HG03108 (cell line): ENCODE measurements around the gene CHRNA9.
"Not testable (repeated sequence)": the region's sequence is repeated elsewhere in the genome, so short reads cannot be mapped to it uniquely, and the experiment has no call there.

Experiments
- ATAC-seq: cut with Tn5 transposase; IDR thresholded peaks from one replicate; pipeline ENCODE4 v1.9.1; 2021; ENCODE audit warnings: moderate library complexity; ENCODE audit not compliant: unreplicated experiment

Gene CHRNA9

DNA sequence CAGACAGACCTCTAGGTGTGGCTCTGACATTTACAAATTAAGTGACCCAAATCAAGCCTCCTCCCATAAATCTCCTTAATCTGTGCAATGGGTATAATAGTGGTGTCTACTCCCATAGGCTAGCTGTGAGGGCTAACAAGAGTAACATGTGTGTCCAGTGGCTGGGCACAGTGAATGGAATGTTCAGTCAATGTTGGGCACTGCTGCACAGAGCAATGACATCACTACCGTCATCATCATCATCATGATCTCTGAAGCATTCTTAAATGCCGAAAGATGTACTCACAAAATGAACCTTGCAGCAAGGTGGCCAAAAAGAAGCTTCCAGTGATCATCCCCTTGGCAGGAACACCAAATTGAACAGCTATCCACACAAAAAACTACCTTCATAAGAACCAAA lies 43.5 kb downstream of the CHRNA9 start:
- no peak for ATAC-seq

DNA sequence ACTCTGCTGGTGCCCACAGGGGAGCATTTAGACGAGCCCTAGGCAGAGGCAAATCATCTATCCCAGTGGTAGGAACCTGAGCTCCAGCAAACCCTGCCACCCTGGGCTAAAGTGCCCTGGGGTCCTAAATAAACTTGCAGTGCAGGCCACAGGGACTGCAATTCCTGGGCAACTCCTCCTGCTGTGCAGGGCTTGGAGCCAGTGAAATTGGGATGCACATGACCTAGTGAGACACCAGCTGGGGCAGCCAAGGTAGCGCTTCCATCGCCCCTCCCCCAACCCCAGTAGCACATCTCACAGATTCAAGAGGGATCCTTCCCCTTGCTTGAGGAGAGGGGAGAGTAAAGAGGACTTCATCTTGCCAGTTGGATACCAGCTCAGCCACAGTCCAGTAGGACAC lies 44.1 kb downstream of the CHRNA9 start:
- ATAC-seq: no peak

DNA sequence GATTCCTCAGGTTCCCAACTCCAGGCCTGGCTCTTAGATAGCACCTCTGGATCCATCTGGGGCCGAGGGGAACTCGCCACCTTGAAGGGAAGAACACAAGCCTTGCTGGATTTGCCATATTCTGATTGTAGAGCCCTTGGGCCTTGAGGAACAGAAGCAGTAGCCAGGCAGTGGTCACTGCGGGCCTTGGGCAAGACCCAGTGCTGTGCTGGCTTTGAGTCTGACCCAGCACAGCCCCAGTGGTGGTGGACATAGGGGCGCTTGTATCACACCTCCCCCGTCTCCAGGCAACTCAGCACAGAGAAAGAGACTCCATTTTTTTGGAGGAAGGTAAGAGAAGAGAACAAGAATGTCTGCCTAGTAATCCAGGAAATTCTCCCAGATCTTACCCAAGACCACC lies 45.5 kb downstream of the CHRNA9 start:
- no peak for ATAC-seq

DNA sequence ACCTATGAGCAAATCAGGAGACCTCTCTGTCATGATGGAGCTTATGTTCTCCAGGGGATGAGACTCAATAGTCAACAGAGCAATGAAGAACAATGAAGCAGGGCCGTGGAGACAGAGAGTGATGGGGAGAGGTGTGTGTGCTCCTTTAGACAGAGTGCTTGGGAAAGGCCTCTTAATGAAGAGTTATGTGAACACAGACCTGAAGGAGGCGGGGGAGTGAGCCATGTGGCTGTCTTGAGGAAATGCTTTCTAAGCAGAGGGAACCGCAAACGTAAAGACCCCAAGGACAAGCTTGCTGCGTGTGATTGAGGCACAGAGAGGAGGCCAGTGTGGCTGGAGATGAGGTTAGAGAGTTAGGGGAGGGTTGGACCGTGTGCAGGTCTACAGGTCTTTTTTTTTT lies 53.1 kb downstream of the CHRNA9 start:
- ATAC-seq: no peak

DNA sequence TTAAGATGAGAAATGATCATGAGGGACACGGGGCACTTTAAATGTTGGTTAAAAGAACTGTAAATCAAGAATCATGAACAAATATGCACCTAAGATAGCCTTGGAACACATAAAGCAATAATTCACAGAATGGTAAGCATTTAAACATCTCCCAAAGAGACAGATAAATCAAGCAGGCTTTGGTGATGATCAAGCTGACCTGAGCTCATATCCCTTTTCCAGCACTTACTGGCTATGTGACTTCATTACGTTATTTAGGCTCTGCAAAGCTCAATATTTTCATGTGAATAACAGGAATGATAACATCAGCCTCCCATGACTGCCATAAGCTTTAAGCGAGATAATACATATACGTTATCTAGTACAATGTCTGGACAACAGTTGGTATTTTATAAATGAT lies 54.9 kb downstream of the CHRNA9 start:
- no peak for ATAC-seq

DNA sequence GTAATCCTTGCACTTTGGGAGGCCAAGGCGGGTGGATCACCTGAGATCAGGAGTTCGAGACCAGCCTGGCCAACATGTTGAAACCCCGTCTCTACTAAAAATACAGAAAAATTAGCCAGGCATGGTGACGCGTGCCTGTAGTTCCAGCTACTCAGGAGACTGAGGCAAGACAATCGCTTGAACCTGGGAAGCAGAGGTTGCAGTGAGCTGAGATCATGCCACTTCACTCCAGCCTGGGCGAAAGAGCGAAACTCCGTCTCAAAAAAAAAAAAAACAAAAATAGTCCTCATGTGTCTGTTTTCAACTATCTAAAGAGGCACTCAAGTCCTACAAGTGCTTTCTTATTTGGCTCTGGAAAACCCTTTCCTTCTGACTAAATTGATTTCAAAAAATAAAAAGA lies 57.1 kb downstream of the CHRNA9 start:
- ATAC-seq: not testable (repeated sequence)

DNA sequence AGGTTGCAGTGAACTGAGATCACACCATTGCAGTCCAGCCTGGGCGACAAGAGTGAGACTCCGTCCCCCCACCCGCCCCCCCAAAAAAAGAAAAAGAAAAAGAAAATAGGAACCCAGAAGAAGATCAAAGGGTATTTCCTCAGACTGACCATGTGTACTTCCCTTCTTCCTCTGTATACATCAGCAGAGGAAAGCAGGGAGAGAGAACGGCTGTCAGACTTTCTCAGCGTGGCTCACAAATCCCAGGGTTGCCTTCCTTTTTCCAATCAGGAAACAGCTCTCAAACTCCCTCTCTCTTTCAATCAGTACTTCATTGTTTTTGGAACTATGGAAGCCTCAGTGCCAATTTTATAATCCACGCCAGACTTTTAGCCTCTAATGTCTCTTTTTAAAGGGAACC lies 59.1 kb downstream of the CHRNA9 start:
- ATAC-seq: no peak

DNA sequence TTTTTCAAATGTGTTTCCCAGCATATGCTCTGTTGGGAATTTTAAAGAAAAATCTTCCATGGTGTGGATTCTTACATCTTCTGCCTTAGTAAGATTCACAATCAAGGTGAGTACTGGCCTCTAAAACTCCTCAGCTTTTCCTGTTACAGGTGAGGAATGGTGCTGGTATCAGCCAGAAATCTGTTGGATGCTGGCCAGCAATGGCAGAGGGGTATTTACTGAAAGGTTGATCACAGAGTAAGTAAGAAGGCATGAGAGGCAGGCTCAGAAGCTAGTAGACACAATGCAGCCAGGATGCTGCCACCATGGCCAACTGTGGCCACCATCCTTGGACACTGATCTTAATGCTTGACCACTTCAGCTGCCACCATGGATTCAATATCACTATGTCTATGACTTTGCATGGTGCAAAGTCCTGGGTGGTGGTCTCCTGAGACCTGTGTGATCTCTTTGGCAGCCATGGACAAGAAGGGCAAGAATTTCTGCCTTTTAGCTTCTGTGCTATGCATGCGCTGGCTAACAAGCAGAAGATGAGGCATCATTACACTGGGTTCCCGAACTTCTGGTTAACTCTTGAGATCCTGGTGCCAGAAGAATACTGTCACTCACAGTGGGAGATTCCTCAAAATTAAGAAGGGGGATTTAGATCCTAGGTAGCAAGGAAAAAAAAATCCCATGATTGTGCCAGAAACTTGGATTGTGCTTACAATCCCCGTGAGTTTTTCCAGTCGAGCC lies 60.2 kb downstream of the CHRNA9 start:
- no peak for ATAC-seq

DNA sequence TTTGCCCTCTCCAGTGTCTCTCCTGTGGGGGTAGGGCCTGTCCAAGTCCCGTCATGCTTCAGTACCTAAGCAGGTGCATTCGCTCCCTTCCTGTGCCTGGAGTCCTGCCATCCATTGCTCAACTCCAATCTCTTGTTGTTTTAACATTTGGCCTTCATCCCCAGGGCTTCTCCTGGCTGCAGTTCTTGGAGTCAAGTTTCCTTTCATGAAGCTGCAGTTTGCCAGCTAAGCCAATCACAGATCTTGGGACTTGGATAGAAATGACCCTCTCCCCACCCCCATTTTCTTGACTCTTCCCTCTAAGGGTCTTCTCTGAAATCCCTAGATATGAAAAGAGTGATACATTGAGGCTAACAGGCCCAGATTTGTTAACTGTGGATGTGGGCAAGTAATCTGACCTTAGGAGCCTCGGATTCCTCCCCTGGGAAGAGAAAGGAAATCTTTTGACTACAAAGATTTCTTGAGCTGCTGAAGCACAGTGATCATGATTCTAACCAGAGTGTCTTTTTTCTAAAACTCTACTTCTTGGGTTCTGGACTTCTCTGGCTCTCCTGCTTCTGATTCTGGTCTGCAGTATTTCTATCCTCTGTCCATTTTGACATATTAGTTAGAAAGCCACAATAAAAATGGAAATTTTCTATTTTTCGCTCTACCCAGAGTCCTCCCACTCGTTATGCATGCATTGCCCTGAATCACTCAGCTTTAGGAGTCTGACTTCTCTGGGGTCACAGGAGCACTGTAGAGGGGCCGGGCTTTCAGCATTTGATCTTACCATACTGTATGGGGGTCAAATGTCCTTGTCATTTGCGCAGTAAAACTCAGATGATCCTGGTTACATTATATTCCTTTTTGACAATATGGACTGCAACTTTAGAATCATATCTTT lies 61.0 kb downstream of the CHRNA9 start:
- ATAC-seq: no peak

DNA sequence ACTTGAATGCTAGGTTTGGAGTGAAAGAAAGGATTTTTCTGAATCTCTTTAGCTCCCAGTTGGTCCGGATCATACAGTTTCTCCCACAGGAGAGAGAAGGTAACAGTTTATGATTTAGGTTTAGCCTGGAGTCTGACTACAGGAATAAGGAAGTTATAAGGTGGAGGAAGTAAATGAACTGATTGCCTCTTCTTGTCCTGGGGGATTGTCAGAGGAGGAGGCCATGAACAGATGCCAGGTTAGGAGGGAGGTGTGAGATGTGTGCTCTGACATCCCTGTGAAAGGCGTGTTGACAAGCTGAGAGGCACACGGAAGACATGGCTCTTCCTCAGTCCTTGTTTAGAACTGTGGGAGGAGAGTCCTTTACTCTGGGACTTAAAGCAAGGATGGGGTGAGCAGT lies 64.4 kb downstream of the CHRNA9 start:
- no peak for ATAC-seq

DNA sequence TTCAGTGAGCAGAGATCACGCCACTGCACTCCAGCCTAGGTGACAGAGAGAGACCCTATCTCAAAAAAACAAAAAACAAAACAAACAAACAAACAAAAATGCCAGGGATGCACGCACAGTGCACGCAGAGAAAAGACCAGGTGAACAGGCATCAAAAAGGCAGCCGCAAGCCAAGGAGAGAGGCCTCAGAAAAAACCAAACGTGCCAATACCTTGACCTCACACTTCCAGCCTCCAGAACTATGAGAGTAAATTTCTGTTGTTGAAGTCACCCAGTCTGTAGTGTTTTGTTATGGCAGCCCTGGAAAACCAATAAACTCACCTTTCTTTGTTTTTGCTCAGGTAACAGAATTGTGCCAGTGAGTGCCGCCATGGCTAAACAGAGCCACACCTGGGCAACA lies 66.0 kb downstream of the CHRNA9 start:
- no peak for ATAC-seq

DNA sequence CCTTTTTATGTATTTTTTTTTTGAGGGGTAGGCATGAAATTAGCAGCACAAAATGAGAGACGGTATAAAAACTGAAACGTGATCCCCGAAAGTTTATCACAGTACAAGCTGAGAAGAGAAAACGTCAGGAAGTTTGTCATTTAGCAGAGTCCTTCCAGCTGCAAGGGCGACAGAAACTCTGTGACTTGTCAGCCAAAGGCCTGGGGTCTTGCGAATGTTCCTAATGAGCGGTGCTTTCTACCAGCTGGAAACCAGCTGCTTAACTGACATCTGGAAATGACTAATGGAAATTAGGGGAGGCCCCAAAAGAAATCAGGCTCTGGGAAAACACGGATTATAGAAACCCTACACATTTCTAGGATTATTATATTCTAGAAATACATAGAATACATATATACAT lies 66.5 kb downstream of the CHRNA9 start:
- ATAC-seq: no peak

DNA sequence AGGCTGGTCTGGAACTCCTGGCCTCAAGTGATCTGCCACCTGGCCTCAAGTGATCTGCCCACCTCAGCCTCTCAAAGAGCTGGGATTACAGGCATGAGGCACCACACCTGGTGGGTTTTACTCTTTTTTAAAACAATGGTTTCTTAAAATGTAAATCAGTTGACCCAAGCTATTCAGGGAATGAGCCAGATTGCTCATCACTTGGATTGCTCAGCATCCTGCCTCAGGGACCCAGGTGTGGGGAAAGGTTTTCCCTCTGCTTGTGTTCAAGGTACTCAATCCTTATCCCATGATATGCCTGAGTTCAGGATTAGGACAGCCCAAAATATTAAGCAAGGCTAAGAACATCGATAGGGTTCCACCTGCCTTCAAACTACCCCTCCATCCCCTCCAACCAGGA lies 67.4 kb downstream of the CHRNA9 start:
- ATAC-seq: no peak

DNA sequence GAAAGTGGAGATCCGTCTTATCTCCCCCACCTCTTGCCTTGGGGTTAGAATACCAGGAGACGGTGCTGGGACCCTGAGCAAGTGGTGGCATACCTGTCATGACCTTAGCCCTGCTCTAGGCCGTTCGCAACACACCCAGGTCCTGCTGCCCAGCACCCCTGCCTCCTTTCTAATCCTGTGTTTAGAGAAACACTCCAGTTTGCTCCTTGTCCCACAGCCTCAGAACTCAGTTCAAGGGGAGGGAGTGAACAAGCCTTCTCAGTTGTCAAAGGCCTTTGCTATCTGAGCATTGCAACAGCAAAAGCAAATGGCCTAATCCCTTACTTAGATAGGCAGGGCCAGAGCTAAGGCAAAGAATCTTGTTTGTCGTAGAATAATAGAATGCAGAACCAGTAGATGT lies 67.9 kb downstream of the CHRNA9 start:
- ATAC-seq: no peak
